HepG2 (cell line): ENCODE data around the gene RAD50. TPM values are rescaled to one million over a fixed set of nuclear protein-coding genes. Genes with fewer than 3 reads are reported as not detected.

ENCODE experiments used
- ARHGAP35 ChIP-seq: sonication (generic); formaldehyde crosslinking; IDR thresholded peaks from 2 replicates; pipeline ENCODE4 v1.9.0; 2022; ENCODE audit warnings: mild to moderate bottlenecking, inconsistent platforms, moderate library complexity, missing genetic modification reagents, borderline replicate concordance
- GLI4 ChIP-seq: sonication (generic); formaldehyde crosslinking; IDR thresholded peaks from 2 replicates; pipeline ENCODE4 v1.5.1; 2020; ENCODE audit warnings: missing genetic modification reagents, mild to moderate bottlenecking, moderate library complexity, borderline replicate concordance
- MTF1 ChIP-seq: sonication (generic); formaldehyde crosslinking; IDR thresholded peaks from 2 replicates; pipeline ENCODE4 v1.5.0; 2020; ENCODE audit warnings: missing genetic modification reagents
- MYNN ChIP-seq: sonication (generic); formaldehyde crosslinking; IDR thresholded peaks from 2 replicates; pipeline ENCODE4 v1.4.0; 2020; ENCODE audit warnings: mild to moderate bottlenecking, low read depth, missing genetic modification reagents
- NR3C1 ChIP-seq: sonication (generic); formaldehyde crosslinking; IDR thresholded peaks from 2 replicates; pipeline ENCODE4 v1.4.0; 2020; ENCODE audit warnings: missing genetic modification reagents
- RFXANK ChIP-seq: IDR thresholded peaks from 2 replicates; pipeline ENCODE4 v1.6.1; 2016
- THAP11 ChIP-seq: IDR thresholded peaks from 2 replicates; pipeline ENCODE4 v1.6.1; 2016; ENCODE audit warnings: missing biosample characterization, missing genetic modification reagents
- ZNF207 ChIP-seq: fragments of 450-650 bp; IDR thresholded peaks from 2 replicates; pipeline ENCODE4 v1.6.1; 2016; ENCODE audit warnings: antibody characterized with exemption, borderline replicate concordance
- ZNF484 ChIP-seq: sonication (generic); formaldehyde crosslinking; IDR thresholded peaks from 2 replicates; pipeline ENCODE4 v1.5.1; 2020; ENCODE audit warnings: mild to moderate bottlenecking, low read depth, missing genetic modification reagents, borderline replicate concordance
- ZNF572 ChIP-seq: sonication (generic); formaldehyde crosslinking; IDR thresholded peaks from 2 replicates; pipeline ENCODE4 v1.5.1; 2020; ENCODE audit warnings: mild to moderate bottlenecking, missing genetic modification reagents
- ZNF709 ChIP-seq: sonication (generic); formaldehyde crosslinking; IDR thresholded peaks from 2 replicates; pipeline ENCODE4 v1.5.0; 2020; ENCODE audit warnings: mild to moderate bottlenecking, missing genetic modification reagents
- polyA plus RNA-seq, 8 experiments: library from polyadenylated mRNA; depleted of rRNA in 3 of 8; stranded (reverse) in 7 of 8; unstranded in 1 of 8; fragments of >200 nt; fragmentation: Illumina TruSeq in 4 of 8; extraction: Trizol in 4 of 8; gene quantifications; 2 replicates each; pipeline versions ENCODE4 v1.2.1 to v1.2.3, GENCODE V29; 2011 to 2016; ENCODE audit warnings: low read depth in 4 of 8, missing spikeins in 1 of 8, mixed read lengths in 1 of 8; ENCODE audit not compliant: insufficient read depth in 1 of 8
- total RNA-seq, 5 experiments: library from RNA; depleted of rRNA; stranded (reverse); fragments of >200 nt; fragmentation: Illumina TruSeq; extraction: Trizol; gene quantifications; 2 replicates each; pipeline ENCODE4 v1.2.3, GENCODE V29; 2016; ENCODE audit warnings: low read depth in 1 of 5
- TF ChIP-seq, protein P1 (sequence below): sonication (generic); formaldehyde crosslinking; IDR thresholded peaks from 2 replicates; pipeline ENCODE4 v1.4.0; 2020; ENCODE audit warnings: mild to moderate bottlenecking, missing genetic modification reagents
- TF ChIP-seq, protein P2 (sequence below): sonication (generic); formaldehyde crosslinking; IDR thresholded peaks from 2 replicates; pipeline ENCODE4 v1.4.0; 2020; ENCODE audit warnings: missing genetic modification reagents
- TF ChIP-seq, protein P3 (sequence below): sonication (generic); formaldehyde crosslinking; IDR thresholded peaks from 2 replicates; pipeline ENCODE4 v1.4.0; 2020; ENCODE audit warnings: missing genetic modification reagents, borderline replicate concordance
- TF ChIP-seq, protein P4 (sequence below): sonication (generic); formaldehyde crosslinking; IDR thresholded peaks from 2 replicates; pipeline ENCODE4 v1.8.0; 2022; ENCODE audit warnings: mild to moderate bottlenecking, missing genetic modification reagents, moderate library complexity
- TF ChIP-seq, protein P5 (sequence below): sonication (generic); formaldehyde crosslinking; IDR thresholded peaks from 2 replicates; pipeline ENCODE4 v1.5.1; 2020; ENCODE audit warnings: missing genetic modification reagents, mild to moderate bottlenecking, borderline replicate concordance
- TF ChIP-seq, protein P6 (sequence below): IDR thresholded peaks from 2 replicates; pipeline ENCODE4 v1.6.1; 2016; ENCODE audit warnings: mild to moderate bottlenecking, missing biosample characterization, missing genetic modification reagents
- TF ChIP-seq, protein P7 (sequence below): sonication (generic); formaldehyde crosslinking; IDR thresholded peaks from 2 replicates; pipeline ENCODE4 v1.9.0; 2021; ENCODE audit warnings: missing genetic modification reagents, mild to moderate bottlenecking, borderline replicate concordance
- TF ChIP-seq, protein P8 (sequence below): sonication (generic); formaldehyde crosslinking; IDR thresholded peaks from 2 replicates; pipeline ENCODE4 v1.4.0; 2020; ENCODE audit warnings: mild to moderate bottlenecking, missing genetic modification reagents

Gene RAD50
- total and polyA plus RNA-seq, 2 of the 13 experiments (the other 11 are each of a cell fraction or from before 2014, with no cell fraction given), result 19.2 to 23.4 TPM

DNA sequence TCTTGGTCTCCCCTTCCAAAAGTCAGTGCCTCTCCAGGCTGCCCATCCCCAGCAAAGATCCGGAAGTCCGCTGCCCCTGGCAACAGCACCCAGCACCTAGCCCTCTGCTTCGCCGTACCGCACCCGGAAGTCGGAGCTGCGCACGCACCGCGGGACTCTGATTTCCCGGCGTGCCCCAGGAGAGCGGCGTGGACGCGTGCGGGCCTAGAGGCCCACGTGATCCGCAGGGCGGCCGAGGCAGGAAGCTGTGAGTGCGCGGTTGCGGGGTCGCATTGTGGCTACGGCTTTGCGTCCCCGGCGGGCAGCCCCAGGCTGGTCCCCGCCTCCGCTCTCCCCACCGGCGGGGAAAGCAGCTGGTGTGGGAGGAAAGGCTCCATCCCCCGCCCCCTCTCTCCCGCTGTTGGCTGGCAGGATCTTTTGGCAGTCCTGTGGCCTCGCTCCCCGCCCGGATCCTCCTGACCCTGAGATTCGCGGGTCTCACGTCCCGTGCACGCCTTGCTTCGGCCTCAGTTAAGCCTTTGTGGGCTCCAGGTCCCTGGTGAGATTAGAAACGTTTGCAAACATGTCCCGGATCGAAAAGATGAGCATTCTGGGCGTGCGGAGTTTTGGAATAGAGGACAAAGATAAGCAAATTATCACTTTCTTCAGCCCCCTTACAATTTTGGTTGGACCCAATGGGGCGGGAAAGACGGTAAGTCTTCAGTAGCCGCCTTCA lies at the start of gene RAD50 (continued):
- TF ChIP-seq, protein P1, sequence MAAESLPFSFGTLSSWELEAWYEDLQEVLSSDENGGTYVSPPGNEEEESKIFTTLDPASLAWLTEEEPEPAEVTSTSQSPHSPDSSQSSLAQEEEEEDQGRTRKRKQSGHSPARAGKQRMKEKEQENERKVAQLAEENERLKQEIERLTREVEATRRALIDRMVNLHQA (CRISPR knock-in tag), result no peak
- TF ChIP-seq NR3C1 (CRISPR knock-in tag) (no peak), ARHGAP35 (peak; percentile 95; the same call in 1 of the 2 replicates), THAP11 (CRISPR knock-in tag) (peak; percentile 93), ZNF709 (CRISPR knock-in tag) (peak; percentile 89; the same call in 1 of the 2 replicates), RFXANK (CRISPR knock-in tag) (0 out of 2 replicates have a peak, but pooled peaks have one; percentile 35), ZNF484 (no peak), ZNF207 (no peak), GLI4 (peak; percentile 91; the same call in 1 of the 2 replicates), ZNF572 (0 out of 2 replicates have a peak, but pooled peaks have one; percentile 35), MYNN (CRISPR knock-in tag) (0 out of 2 replicates have a peak, but pooled peaks have one; percentile 84), MTF1 (no peak; the same call in 1 of the 2 replicates)
- TF ChIP-seq, protein P2, sequence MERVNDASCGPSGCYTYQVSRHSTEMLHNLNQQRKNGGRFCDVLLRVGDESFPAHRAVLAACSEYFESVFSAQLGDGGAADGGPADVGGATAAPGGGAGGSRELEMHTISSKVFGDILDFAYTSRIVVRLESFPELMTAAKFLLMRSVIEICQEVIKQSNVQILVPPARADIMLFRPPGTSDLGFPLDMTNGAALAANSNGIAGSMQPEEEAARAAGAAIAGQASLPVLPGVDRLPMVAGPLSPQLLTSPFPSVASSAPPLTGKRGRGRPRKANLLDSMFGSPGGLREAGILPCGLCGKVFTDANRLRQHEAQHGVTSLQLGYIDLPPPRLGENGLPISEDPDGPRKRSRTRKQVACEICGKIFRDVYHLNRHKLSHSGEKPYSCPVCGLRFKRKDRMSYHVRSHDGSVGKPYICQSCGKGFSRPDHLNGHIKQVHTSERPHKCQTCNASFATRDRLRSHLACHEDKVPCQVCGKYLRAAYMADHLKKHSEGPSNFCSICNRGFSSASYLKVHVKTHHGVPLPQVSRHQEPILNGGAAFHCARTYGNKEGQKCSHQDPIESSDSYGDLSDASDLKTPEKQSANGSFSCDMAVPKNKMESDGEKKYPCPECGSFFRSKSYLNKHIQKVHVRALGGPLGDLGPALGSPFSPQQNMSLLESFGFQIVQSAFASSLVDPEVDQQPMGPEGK (CRISPR knock-in tag), result peak; percentile 69; the same call in 1 of the 2 replicates
- TF ChIP-seq, protein P3, sequence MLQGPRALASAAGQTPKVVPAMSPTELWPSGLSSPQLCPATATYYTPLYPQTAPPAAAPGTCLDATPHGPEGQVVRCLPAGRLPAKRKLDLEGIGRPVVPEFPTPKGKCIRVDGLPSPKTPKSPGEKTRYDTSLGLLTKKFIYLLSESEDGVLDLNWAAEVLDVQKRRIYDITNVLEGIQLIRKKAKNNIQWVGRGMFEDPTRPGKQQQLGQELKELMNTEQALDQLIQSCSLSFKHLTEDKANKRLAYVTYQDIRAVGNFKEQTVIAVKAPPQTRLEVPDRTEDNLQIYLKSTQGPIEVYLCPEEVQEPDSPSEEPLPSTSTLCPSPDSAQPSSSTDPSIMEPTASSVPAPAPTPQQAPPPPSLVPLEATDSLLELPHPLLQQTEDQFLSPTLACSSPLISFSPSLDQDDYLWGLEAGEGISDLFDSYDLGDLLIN, result no peak
- TF ChIP-seq, protein P4, sequence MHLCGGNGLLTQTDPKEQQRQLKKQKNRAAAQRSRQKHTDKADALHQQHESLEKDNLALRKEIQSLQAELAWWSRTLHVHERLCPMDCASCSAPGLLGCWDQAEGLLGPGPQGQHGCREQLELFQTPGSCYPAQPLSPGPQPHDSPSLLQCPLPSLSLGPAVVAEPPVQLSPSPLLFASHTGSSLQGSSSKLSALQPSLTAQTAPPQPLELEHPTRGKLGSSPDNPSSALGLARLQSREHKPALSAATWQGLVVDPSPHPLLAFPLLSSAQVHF (CRISPR knock-in tag), result peak; percentile 94
- TF ChIP-seq, protein P5, sequence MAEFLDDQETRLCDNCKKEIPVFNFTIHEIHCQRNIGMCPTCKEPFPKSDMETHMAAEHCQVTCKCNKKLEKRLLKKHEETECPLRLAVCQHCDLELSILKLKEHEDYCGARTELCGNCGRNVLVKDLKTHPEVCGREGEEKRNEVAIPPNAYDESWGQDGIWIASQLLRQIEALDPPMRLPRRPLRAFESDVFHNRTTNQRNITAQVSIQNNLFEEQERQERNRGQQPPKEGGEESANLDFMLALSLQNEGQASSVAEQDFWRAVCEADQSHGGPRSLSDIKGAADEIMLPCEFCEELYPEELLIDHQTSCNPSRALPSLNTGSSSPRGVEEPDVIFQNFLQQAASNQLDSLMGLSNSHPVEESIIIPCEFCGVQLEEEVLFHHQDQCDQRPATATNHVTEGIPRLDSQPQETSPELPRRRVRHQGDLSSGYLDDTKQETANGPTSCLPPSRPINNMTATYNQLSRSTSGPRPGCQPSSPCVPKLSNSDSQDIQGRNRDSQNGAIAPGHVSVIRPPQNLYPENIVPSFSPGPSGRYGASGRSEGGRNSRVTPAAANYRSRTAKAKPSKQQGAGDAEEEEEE (CRISPR knock-in tag), result peak; percentile 47; the same call in 1 of the 2 replicates
- TF ChIP-seq, protein P6, sequence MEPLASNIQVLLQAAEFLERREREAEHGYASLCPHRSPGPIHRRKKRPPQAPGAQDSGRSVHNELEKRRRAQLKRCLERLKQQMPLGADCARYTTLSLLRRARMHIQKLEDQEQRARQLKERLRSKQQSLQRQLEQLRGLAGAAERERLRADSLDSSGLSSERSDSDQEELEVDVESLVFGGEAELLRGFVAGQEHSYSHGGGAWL (CRISPR knock-in tag), result peak; percentile 98
- TF ChIP-seq, protein P7, sequence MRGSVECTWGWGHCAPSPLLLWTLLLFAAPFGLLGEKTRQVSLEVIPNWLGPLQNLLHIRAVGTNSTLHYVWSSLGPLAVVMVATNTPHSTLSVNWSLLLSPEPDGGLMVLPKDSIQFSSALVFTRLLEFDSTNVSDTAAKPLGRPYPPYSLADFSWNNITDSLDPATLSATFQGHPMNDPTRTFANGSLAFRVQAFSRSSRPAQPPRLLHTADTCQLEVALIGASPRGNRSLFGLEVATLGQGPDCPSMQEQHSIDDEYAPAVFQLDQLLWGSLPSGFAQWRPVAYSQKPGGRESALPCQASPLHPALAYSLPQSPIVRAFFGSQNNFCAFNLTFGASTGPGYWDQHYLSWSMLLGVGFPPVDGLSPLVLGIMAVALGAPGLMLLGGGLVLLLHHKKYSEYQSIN (CRISPR knock-in tag), result no peak
- TF ChIP-seq, protein P8, sequence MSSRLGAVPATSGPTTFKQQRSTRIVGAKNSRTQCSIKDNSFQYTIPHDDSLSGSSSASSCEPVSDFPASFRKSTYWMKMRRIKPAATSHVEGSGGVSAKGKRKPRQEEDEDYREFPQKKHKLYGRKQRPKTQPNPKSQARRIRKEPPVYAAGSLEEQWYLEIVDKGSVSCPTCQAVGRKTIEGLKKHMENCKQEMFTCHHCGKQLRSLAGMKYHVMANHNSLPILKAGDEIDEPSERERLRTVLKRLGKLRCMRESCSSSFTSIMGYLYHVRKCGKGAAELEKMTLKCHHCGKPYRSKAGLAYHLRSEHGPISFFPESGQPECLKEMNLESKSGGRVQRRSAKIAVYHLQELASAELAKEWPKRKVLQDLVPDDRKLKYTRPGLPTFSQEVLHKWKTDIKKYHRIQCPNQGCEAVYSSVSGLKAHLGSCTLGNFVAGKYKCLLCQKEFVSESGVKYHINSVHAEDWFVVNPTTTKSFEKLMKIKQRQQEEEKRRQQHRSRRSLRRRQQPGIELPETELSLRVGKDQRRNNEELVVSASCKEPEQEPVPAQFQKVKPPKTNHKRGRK (CRISPR knock-in tag), result peak; percentile 90
